Colonic mucosa (tissue), 4 donors: ENCODE measurements around the gene CAPN3. TPM values are rescaled to one million over a fixed set of nuclear protein-coding genes. Genes with fewer than 3 reads are reported as not detected.
"Not testable (repeated sequence)": the region's sequence is repeated elsewhere in the genome, so short reads cannot be mapped to it uniquely, and the experiment has no call there.

Source experiments
- DNase-seq: peaks from one replicate; pipeline ENCODE4 v3.0.0-alpha.2; 2020
- H3K27ac ChIP-seq: fragments of 200-600 bp; one replicate; pipeline ENCODE4 v1.8.0; 2021
- H3K27me3 ChIP-seq: fragments of 200-600 bp; one replicate; pipeline ENCODE4 v1.8.0; 2021
- H3K36me3 ChIP-seq: fragments of 200-600 bp; one replicate; pipeline ENCODE4 v1.8.0; 2021
- H3K4me1 ChIP-seq: fragments of 200-600 bp; one replicate; pipeline ENCODE4 v1.8.0; 2021; ENCODE audit warnings: mild to moderate bottlenecking
- H3K4me3 ChIP-seq: fragments of 200-600 bp; one replicate; pipeline ENCODE4 v1.8.0; 2021
- H3K9ac ChIP-seq, 2 donors: one replicate each; pipeline ENCODE4 v1.7.0; 2013; ENCODE audit warnings: control low read depth in 2 of 2, low read depth in 2 of 2, low read length in 2 of 2
- H3K9me3 ChIP-seq: fragments of 200-600 bp; one replicate; pipeline ENCODE4 v1.8.0; 2021
- CTCF ChIP-seq: fragments of 200-600 bp; IDR thresholded peaks from one replicate; pipeline ENCODE4 v1.8.0; 2022; ENCODE audit warnings: antibody characterized with exemption, mild to moderate bottlenecking
- intact Hi-C: fragments of 100-400 bp; cut with DNase I; formaldehyde crosslinking; loops from one replicate; pipeline ENCODE4 v1.14.1; 2022
- total RNA-seq, 2 donors: library from RNA; stranded (reverse); fragmentation: NEBNext Ultra II Directional in 1 of 2; extraction: Animal tissue kit (Norgen Biotek cat#: 25700) in 1 of 2; gene quantifications; one replicate each; pipeline ENCODE4 v1.2.1, GENCODE V29; 2021
- donor health status: healthy.
- donor health status: DM: no; HTN: no; CAD: no.
- donor health status: DM: no; HTN: no; CAD: no.

CAPN3 gene
- total RNA-seq, 2 donors from 2014 or later: 6.8 TPM

GRCh38 chr15:42324308-42324707 lies 35.0 kb upstream of the CAPN3 start:
- no peak for DNase-seq
- H3K4me1 ChIP-seq: no peaks in the 10 kb centered on the region
- no peak for TF ChIP-seq CTCF
- no peaks in the 10 kb centered on the region for H3K27me3 ChIP-seq
- no peak overlapping the region for H3K4me3 ChIP-seq
- H3K9ac ChIP-seq: no peak overlapping the region
- intact Hi-C loops: no loop called here
- H3K9me3 ChIP-seq: no peaks in the 10 kb centered on the region
- H3K36me3 ChIP-seq: no peaks in the 10 kb centered on the region
- no peak overlapping the region for H3K27ac ChIP-seq

- DNase-seq: no peak
- H3K36me3 ChIP-seq: no peaks in the 10 kb centered on the region
- H3K27me3 ChIP-seq: no peaks in the 10 kb centered on the region
- intact Hi-C loops: no loop called here
- TF ChIP-seq CTCF: no peak
- H3K9ac ChIP-seq: no peak overlapping the region
- H3K9me3 ChIP-seq: no peaks in the 10 kb centered on the region
- no peak overlapping the region for H3K4me3 ChIP-seq
- H3K27ac ChIP-seq: no peak overlapping the region
- H3K4me1 ChIP-seq: no peaks in the 10 kb centered on the region
These were observed 30.1 kb upstream of the CAPN3 start for GRCh38 chr15:42329161-42329560.

- no peak overlapping the region for H3K4me3 ChIP-seq
- no peak for TF ChIP-seq CTCF
- H3K27ac ChIP-seq: no peak overlapping the region
- no peaks in the 10 kb centered on the region for H3K9me3 ChIP-seq
- no peaks in the 10 kb centered on the region for H3K27me3 ChIP-seq
- intact Hi-C loops: no loop called here
- no peaks in the 10 kb centered on the region for H3K4me1 ChIP-seq
- H3K36me3 ChIP-seq: no peaks in the 10 kb centered on the region
- H3K9ac ChIP-seq: no peak overlapping the region
- DNase-seq: no peak
These were observed 29.3 kb upstream of the CAPN3 start for GRCh38 chr15:42329992-42330391.

GRCh38 chr15:42331235-42331634 lies 28.1 kb upstream of the CAPN3 start:
- intact Hi-C loops: no loop called here
- no peak for TF ChIP-seq CTCF

GRCh38 chr15:42332331-42332730 lies 27.0 kb upstream of the CAPN3 start:
- Histone ChIP-seq H3K4me3 (no peak overlapping the region), H3K36me3 (no peaks in the 10 kb centered on the region), H3K4me1 (no peaks in the 10 kb centered on the region), H3K27me3 (no peaks in the 10 kb centered on the region), H3K27ac (no peak overlapping the region), H3K9ac (no peak overlapping the region), H3K9me3 (no peaks in the 10 kb centered on the region)
- no peak for DNase-seq
- TF ChIP-seq CTCF: no peak
- intact Hi-C loops: no loop called here

More at GRCh38 chr15:42331235-42331634, 28.1 kb upstream of the CAPN3 start:
- Histone ChIP-seq H3K27me3 (no peaks in the 10 kb centered on the region), H3K27ac (no peak overlapping the region), H3K9ac (no peak overlapping the region), H3K4me3 (no peak overlapping the region), H3K36me3 (no peaks in the 10 kb centered on the region), H3K4me1 (no peaks in the 10 kb centered on the region), H3K9me3 (no peaks in the 10 kb centered on the region)
- DNase-seq: no peak

GRCh38 chr15:42335074-42335473 lies 24.2 kb upstream of the CAPN3 start:
- no peak overlapping the region for H3K4me3 ChIP-seq
- H3K4me1 ChIP-seq: no peaks in the 10 kb centered on the region
- no peak overlapping the region for H3K9ac ChIP-seq
- no peaks in the 10 kb centered on the region for H3K9me3 ChIP-seq
- no peaks in the 10 kb centered on the region for H3K36me3 ChIP-seq
- DNase-seq: no peak
- intact Hi-C loops: no loop called here
- H3K27ac ChIP-seq: no peak overlapping the region
- no peaks in the 10 kb centered on the region for H3K27me3 ChIP-seq
- no peak for TF ChIP-seq CTCF

- H3K36me3 ChIP-seq, H3K27ac ChIP-seq, H3K4me1 ChIP-seq, DNase-seq, H3K4me3 ChIP-seq, H3K9ac ChIP-seq, H3K27me3 ChIP-seq, intact Hi-C loops, H3K9me3 ChIP-seq: not testable (repeated sequence)
These were observed 22.7 kb upstream of the CAPN3 start for GRCh38 chr15:42336650-42337049.

- DNase-seq, H3K9me3 ChIP-seq, intact Hi-C loops, H3K9ac ChIP-seq, H3K36me3 ChIP-seq, H3K27ac ChIP-seq, H3K4me1 ChIP-seq, H3K27me3 ChIP-seq, H3K4me3 ChIP-seq: not testable (repeated sequence)
These were observed 22.2 kb upstream of the CAPN3 start for GRCh38 chr15:42337104-42337503.
